CD4-positive, alpha-beta T cell treated with Interleukin-15 for 1 hour (primary cell): ENCODE data around the gene SPAG17.

ENCODE experiments used
- DNase-seq: peaks from one replicate; pipeline ENCODE4 v3.0.0-alpha.2; 2020

Gene SPAG17

DNA sequence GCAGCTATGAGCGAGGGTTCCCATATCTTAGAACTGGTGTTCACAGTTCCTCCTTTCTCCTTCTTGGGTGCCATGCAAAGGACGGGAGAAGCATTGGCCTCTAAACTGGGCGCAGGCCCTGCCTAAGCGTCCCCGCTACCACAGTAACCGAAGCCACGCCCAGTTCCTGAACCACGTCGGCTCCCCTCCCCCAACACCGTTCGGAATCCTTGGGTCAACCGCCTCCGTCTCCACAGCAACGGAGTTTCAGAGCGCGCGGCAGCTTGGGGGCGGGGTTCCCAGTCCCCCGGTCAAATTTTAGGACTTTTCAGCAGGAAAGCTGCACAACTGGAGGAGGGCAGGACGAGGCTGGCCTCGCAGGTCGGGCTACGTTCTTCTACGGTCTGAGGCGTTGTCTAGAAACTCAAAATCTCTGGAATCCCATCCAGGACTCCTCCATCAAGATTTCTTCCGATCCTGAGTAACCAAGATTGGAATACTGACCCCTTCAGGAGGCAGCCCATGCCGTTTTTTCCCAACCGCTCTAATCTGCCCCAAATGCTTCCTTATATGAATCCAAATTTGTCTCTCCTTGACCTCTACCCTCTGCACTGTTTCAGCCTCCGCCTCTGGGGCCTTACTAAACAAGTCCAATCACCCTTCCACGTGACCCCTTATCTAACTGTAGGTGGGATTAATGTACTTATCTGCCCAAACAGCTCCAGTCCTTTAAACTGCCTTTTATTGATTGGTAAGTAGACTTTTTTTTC, at the start of gene SPAG17:
Gene SPAG17, minus strand, starts transcription at position 145 of the 749 bp plus-strand sequence. Its CDS starts 71 bp downstream, at position 74.
- DNase-seq = no peak

DNA sequence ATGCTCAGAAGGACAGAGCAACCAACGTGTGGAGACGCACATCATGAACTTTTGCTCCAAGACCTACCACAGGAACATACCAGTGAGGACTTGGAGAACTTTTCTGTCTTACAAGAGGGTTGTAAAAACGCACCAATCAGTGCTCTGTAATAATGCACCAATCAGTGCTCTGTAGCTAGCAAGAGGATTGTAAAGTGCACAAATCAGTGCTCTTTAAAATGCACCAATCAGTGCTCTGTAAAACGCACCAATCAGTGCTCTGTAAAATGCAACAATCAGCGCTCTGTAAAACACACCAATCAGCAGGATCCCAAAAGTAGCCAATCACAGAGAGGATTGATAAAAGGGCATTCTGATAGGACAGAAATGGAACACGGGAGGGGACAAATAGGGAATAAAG, 40.4 kb upstream of the SPAG17 start:
- no peak for DNase-seq

DNA sequence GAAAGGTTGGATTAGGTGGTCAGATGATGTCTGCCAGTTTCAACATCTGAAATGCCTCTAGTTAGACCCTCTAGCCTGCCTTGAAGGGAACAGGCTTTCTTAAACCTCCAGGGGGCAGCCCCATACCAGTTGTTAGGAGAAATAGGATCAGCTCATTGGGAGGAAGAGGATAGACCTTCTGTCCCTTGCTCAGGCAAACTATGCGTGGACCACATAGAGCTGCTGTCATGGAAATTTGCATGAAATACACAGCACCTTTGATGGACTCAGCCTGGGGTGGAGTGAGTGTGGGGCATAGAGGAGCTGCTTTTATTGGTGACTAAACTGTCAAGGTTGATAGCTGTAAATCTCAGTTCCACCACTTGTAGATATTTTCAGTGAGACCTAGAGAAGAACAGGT, 38.4 kb upstream of the SPAG17 start:
- DNase-seq = no peak

DNA sequence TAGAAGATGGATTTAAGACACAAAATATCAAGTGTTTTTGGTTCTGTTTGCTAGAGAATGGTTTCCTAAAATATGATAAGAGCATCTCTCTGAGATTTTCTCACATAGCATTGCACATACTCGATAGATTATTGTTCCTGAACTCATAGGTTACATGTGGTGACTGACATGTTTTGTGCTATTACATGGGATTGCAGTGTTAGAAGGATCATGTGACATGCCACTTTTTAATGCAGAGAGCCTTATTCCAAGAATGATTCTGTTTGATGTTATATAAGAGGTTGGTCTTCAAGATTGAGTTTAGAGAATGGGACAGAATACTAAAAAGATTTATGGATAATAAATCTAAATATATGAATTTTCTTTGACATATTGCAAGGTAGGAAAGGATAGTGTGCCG, 34.4 kb upstream of the SPAG17 start:
- DNase-seq = no peak

DNA sequence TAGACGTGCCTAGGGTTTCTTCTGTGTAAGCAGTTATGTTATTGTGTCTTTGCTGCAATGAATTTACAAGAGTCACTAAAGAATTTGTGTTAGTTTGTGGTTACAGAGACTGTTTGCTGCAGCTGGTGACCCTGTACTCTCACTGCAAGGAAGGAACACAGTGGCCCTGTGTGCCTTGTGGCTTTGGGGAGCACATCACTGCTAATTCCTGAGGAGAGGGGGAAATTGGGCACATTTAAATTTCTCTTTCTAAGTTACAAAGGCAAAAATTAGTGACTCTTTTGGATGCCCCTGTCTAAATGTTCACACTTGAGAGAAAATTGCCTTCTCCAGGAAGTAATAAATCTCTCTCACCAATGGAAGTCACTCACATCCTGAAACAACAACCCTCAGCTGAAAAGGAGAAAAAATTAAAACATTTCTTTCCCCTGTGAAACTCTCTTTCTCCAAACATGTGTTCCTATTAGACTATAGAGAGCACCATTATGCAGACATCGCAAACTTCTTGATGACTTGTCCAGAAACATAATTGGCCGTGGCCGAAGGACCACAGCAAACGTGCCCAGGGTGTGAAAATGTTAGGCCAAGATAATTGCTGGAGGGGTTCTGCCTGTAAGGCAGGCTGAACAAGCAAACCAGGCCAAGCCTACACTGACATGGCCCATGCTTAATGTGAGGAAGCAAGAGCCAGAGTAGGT, 32.3 kb upstream of the SPAG17 start:
- no peak for DNase-seq

DNA sequence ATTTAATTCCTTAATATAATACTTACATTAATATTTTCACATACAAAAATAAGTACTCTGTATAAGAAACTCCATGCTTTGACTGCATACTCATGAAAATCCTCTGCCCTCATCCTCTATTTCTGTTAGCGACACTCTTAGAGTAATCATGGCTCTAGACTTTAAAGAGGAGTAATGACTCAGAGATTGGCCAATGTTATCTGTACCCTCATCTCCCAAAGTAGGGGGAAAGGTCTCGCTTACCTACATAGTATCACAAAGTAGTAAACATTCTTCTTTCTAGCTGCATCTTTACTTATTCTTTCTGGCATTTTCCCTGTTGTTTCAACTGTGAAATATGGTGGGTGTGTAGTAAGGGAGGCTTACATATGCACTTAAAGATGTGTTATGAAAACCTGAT, 29.8 kb upstream of the SPAG17 start:
- no peak for DNase-seq

DNA sequence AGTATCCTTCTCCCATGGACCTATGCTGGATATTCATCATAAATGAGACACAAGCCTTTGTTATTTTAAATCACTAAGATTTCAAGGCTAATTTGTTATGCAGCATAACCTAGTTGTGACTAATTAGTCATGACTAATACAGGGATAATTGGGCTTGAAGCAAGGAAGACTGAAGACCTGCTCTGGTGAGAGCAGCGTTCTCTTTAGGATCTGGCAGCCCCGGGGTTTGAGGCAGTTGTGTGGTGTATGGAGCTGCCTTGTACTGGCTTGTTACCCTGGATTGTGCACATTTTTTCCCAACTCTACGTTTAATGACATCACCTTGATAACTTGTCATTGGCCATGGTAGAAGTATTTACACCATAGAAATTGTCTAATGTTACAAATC, 25.7 kb upstream of the SPAG17 start:
- DNase-seq = no peak

DNA sequence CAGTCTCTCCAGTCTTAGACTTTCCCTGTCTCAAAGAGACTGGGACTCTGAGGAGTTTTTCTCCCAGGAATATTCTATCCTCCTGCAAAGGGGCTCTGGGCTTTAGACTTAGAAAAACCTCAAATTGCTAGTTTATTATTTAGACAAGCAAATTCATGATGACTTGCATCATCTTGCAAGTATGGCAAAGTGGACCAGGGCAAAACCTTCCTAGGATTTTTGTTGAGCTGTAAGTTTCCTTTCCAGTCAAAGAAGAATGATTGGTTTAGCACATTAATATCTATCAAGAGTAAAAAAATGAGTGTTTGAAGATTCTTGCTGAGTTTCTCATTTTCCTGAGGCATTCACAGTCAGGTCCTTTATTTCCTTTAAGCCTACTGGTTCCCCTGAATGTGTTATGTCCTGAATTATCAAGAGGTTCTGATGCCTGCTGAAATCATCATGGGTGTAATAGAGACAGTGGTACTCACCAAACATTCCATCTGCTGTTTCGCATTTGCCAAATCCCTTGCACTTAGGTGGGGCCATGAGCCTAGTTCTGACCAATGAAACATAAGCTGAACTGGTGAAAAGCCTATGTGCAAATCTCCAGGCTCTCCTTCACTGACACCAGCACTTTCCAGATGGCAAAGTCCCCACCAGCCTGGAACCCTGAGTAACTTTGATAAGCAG, 25.2 kb upstream of the SPAG17 start:
- no peak for DNase-seq

DNA sequence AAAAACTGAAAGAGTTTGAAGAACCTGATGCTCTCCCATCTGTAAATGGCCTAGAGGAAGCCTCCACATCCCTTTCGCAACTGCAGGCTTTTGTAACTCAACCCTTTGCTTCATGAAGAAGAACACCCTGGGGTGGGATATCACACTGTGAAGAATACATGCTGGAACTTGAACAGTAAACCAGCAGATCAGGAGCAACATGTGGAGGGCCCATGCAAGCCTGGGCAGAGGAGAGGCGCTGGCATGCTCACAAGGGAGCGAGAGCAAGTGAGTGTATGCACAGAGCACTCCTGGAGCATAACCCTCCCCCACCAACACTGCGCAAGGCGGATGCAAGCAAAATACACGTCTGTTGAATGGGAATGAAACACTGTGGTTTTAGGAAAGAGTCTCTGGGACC, 24.6 kb upstream of the SPAG17 start:
- no peak for DNase-seq

DNA sequence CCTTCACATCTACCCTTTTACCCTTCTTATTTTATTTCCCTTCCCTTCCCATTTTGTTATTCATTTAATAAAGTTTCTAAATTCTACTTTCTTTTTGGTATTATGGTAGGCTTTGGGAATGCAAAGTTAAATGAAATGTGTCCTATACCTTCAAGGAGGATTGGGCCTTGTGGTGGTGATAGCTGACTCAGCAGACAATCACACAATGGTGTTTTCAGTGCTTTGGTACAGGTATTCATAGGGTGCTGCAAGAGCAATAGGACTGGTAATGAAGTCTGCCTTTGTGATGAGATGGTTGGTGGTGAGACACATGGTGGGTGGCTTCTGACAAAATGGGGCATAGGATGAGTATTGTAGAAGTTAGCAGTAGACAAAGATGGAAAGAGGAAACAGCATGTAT, 21.9 kb upstream of the SPAG17 start:
- DNase-seq = no peak

DNA sequence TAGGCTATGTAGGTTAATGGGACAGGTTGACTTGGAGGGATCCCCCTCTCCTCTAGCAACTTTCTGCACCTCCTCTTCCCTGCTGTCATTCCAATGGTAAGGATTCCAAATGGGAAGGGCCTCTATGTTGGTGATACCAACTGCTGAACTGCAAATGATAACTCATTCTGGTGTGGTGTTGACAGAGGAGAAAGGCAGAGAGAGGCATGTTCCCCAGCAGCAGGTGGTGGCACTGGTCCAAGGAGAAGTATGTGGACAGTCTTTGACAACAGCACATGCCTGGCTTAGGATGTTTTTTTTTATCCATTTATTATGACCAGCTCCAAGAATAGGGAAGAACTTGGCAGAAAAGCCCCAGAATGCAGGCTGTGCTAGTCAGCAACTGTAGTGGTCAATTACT, 19.6 kb upstream of the SPAG17 start:
- no peak for DNase-seq

DNA sequence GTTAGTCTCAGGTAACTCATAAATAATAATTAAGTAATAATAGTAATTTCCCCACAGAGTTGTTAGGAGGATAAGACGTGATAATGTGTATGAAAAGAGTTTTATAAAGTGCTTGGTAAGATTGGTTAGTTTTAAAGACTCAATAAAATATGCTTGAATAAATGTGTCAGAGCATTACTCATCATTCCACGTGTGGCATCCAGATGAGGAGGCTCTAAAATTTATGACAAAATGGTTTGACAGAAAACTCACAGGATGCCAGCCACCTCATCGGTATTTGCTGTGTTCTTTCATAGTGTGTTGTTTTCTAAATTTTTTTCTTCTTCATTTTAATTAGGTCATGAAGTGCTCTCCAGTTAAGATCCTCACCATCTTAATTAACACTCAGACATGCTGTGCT, 19.1 kb upstream of the SPAG17 start:
- no peak for DNase-seq

DNA sequence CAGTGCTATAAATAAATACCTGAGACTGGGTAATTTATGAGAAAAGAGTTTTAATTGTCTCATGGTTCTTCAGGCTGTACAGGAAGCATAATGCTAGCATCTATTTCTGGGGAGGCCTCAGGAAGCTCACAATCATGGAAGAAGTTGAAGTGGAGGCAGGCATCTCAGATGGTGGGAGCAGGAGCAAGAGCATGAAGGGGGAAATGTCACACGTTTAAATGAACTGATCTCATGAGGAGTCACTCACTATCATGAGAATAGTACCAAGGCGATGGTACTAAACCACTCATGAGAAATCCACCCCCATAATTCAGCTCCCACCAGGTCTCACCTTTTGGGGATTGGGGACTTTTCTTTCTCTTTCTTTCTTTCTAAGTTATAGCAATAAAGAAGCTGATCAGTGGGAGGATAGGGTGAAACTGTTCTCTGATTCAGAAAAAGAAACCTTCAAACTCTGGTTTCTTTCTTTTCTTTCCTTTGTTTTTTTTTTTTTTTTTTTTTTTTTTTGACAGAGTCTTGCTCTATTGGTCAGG, 17.1 kb upstream of the SPAG17 start:
- no peak for DNase-seq

DNA sequence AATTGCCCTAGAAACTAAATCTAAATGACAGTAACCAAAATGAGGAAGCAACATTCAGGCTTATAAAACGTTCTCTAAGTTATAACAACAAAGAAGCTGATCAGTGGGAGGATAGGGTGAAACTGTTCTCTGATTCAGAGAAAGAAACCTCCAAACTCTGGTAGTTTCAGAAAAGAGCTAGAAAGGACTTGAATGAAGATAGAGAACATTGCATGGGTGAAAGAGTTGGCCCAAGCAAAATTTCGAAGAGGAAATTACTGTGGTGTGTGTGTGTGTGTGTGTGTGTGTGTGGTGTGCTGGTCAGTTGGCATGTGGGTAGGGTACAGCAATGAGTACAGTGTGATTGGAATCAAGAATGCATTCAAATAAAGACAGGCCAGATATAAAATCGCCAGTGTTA, 16.5 kb upstream of the SPAG17 start:
- DNase-seq = no peak

DNA sequence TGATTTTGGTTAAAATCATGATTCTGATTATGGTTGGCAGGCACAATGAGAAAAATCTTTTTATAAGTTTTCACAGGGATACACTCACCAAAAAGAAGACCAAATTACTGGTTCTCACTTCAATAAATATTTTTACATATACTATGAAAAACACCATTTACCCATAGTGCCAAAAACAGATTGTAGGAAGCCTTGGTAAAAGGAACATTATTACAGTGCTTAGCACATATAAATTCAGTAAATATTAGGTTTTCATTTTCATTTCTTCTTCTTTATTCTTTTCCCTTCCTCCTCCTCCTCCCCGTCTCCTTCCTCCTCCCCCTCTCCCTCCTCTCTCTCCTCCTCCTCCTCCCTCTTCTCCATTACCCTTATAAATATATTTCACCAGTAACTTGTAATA, 15.8 kb upstream of the SPAG17 start:
- no peak for DNase-seq

DNA sequence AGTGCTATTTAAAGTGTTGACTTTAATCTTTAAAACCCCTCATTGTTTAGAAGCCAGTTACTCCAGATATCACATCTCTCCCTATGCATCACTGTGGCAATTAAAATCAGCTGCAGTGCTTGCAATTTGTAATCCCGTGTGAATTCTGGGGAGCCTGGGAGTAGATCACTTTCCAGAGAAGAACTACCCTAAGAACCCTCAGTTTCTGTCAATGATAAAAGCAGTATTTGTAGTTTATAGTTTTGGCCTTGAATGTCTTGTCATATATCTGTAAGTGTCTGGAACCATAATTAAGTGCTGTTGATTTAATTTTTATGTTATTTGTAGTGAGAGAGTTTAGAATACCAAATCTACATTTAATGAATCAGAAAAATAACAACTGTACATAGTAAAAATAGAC, 5.5 kb upstream of the SPAG17 start:
- DNase-seq = no peak

DNA sequence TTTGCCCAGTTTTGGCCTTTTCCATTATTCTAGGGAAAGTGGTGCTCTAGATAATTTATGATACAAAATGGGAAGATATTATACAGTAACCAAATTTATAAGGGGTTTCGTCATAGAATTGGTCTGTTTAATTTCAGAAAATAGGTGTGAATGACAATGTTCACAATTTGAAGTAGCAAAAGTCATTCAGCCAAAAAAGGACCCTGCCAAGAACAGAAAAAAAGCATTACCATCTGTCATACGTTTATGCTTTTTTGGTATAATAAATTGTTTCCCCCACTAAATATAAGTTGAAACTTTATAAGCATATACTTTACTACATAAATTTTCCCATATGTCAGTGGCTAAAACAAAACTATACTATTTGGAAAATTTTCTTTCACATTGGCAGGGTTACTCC, 4.5 kb upstream of the SPAG17 start:
- DNase-seq = no peak

DNA sequence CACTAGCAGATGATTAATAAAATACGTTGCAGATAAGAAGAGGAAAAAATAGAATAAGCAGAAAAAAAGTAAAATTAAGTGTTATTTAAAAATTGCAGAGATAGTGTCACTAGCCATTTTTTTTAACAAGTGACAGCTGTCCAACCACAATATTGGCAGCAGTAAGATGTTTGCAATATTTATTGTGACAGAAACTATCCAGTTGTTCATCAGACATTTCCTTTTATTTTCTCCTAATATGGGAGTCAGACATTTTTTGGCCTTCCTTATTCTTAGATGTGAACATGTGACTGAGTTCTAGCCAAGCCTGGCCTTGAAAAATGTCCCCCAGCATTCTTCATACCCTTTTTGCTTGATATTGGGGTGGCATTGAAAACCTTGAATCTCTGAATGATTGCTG, 3.4 kb upstream of the SPAG17 start:
- DNase-seq = no peak

DNA sequence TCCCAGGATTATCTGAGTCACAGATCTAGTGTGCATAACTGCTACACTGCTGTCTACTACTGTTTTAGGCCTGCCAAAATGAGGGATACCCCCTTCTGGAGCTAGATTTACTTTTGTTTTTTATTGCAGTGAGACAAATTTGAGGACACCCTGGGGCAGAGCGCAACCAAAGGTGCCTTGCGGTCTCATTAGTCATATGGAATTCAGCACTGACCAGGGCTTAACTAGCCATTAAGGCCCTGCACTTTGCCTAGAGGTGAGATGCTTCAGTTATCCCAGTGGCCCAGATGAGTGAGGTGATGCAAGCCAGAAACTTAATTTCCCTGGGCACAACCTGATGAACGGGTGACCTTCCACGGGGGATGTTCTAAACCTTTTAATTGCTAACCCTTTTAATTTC, 998 bp upstream of the SPAG17 start:
- DNase-seq = no peak

DNA sequence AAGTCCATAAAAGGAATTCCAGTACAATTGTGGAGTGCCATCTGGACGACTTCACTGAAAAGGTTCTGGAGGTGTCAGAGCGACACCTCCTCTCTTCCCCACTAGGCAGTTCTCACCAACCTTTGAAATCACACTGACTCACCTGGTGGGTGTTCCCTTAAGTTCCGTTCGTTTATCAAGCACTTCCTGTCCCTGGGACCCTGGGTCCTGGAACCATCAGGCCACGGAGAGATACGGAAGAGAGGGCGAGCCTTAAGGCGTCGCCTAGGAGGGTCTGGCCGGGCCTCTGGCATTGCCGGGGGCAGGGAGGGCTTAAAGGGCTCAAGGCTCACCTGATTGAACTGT, 317 bp downstream of the SPAG17 start:
- no peak for DNase-seq

DNA sequence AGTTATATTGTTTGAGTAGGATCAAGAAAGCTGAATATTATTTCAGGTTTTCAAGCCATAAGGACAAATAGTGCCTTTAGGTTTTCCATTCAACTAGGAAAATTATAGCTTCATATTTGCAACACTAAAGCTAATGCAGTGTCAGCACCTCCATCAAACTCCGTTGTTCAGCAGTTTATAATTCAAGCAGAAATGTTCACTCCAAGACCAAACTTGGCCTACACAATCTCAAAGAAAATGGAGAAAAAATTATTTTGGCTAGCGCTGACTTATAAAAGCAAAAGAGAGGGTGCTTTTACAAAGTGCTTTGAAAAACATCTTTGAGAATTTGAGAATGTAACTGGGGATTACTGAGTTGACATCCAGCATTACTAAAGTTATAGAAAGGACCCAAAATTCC, 1.4 kb downstream of the SPAG17 start:
- DNase-seq = no peak

DNA sequence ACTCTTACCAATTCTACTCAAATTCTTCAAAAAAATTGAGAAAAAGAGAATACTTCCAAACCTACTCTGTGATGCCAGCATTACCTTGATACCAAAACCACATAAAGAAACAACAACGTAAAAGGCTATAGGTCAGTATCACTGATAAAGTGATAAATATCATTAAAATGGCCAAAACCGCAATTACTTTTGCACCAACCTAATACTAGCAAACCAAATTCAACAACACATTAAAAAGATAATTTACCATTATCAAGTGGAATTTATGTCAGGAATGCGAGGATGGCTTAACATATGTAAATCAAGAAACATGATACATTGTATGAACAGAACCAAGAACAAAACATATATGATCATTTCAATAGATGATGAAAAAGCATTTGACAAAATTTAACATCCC, 7.0 kb downstream of the SPAG17 start:
- no peak for DNase-seq

DNA sequence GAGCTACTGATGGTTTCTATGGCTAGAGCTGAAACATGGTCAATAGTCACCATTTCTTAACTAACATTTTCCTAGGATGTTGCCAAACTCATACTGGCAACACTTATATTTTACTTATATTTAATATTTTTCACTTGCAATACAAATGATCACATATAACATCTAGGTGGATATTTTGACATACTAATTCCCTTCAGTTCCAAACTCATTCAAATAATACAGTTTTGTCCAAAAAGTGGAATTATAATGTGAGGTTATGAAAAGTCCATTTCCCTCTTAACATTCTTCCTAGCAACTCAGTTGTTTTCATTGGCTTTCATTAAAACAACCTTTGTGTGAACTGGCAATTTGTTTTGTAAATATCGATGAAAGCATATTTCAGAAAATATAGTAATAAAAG, 16.0 kb downstream of the SPAG17 start:
- no peak for DNase-seq

DNA sequence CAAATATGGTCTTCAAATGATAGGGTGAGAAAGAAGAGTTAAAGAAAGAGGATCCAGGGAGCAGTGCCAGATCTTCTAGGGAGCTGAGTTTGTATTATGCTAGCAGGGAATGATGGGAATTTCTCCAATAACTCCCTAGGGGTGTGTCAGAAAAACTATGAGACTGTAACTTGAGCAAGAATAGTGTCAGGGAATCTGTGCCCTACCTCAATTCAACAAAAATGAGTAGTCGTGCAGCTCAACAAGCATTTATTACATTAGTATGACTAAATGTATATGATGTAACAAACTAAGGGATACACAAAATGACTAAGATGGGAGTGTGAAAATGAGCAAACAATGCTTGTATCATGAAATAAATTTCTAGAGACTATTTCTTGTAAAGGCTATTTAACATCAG, 24.2 kb downstream of the SPAG17 start:
- DNase-seq = no peak
